GM18520 (cell line): ENCODE data around the gene KCNH8.
A peak's percentile ranks its signal among the peaks of the same experiment; 100 is the strongest.
"Not testable (repeated sequence)": the region's sequence is repeated elsewhere in the genome, so short reads cannot be mapped to it uniquely, and the experiment has no call there.

Experiments used
- ATAC-seq: cut with Tn5 transposase; IDR thresholded peaks from one replicate; pipeline ENCODE4 v1.9.1; 2021; ENCODE audit not compliant: unreplicated experiment

KCNH8 gene

GRCh38 chr3:19147905-19148767, at the start of gene KCNH8:
KCNH8 (plus strand) TSS chr3:19148510; CDS start chr3:19148720, 210 bp downstream.
- no peak for ATAC-seq

GRCh38 chr3:19102654-19103290, 45.5 kb upstream of the KCNH8 start:
- not testable (repeated sequence) for ATAC-seq

GRCh38 chr3:19103510-19103909, 44.8 kb upstream of the KCNH8 start:
- ATAC-seq: no peak

- no peak for ATAC-seq
Observed at GRCh38 chr3:19104459-19104858, 43.9 kb upstream of the KCNH8 start.

GRCh38 chr3:19105826-19106225, 42.5 kb upstream of the KCNH8 start:
- no peak for ATAC-seq

GRCh38 chr3:19106307-19106706, 42.0 kb upstream of the KCNH8 start:
- no peak for ATAC-seq

GRCh38 chr3:19107719-19108118, 40.6 kb upstream of the KCNH8 start:
- no peak for ATAC-seq

- ATAC-seq: no peak
Observed at GRCh38 chr3:19110335-19110895, 37.9 kb upstream of the KCNH8 start.

- ATAC-seq: no peak
Observed at GRCh38 chr3:19114461-19114860, 33.8 kb upstream of the KCNH8 start.

GRCh38 chr3:19116239-19116638, 32.1 kb upstream of the KCNH8 start:
- ATAC-seq: no peak

GRCh38 chr3:19124752-19125151, 23.6 kb upstream of the KCNH8 start:
- ATAC-seq: no peak

GRCh38 chr3:19139863-19140262, 8.4 kb upstream of the KCNH8 start:
- ATAC-seq: no peak

- ATAC-seq: peak; percentile 73
Observed at GRCh38 chr3:19146685-19147650, 1.3 kb upstream of the KCNH8 start.

- ATAC-seq: no peak
Observed at GRCh38 chr3:19148768-19149091, 420 bp downstream of the KCNH8 start.

- no peak for ATAC-seq
Observed at GRCh38 chr3:19149368-19149767, 1.1 kb downstream of the KCNH8 start.

GRCh38 chr3:19151171-19151570, 2.9 kb downstream of the KCNH8 start:
- ATAC-seq: no peak

- ATAC-seq: no peak
Observed at GRCh38 chr3:19154693-19155250, 6.5 kb downstream of the KCNH8 start.

GRCh38 chr3:19155375-19155774, 7.1 kb downstream of the KCNH8 start:
- ATAC-seq: no peak

GRCh38 chr3:19159966-19160635, 11.8 kb downstream of the KCNH8 start:
- no peak for ATAC-seq

GRCh38 chr3:19165654-19166053, 17.3 kb downstream of the KCNH8 start:
- no peak for ATAC-seq
